HEK293T (cell line): ENCODE measurements around the gene PLEKHO1.

Experiments used
- FOXK2 ChIP-seq: fragments of 450-650 bp; IDR thresholded peaks from 2 replicates; pipeline ENCODE4 v1.6.1; 2016; ENCODE audit warnings: mild to moderate bottlenecking
- NFRKB ChIP-seq: fragments of 450-650 bp; IDR thresholded peaks from 2 replicates; pipeline ENCODE4 v1.6.1; 2016; ENCODE audit warnings: mild to moderate bottlenecking, moderate library complexity

DNA sequence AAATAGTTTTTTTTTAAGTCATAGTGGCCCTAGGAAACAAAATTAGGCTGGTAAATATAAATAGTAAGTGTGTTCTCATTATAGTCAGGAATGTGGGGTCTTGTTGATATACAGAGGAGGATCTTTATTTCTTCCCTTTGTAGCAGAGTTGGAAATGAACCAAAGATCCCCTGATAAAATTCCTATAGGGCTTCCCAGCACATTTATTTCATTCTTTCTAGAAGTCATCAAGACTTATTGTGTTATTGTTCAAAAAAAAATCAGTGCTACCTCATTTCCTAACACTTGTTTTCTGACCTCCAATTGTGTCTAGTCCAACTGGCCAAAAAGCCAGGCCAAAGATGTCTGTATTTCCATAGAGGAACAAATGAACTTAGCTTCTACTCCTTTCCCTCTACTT lies 7.6 kb upstream of the PLEKHO1 start:
- no peak for TF ChIP-seq FOXK2
- TF ChIP-seq NFRKB: no peak
